NCI-H2171 treated with DMSO at 0.1 percent for 48 hours (cell line): Measurements from ENCODE around the gene LEF1.

Experiments used
- DNase-seq: peaks from one replicate; lab custom pipeline; 2025; lab: John Stamatoyannopoulos, UW

LEF1 gene

DNA sequence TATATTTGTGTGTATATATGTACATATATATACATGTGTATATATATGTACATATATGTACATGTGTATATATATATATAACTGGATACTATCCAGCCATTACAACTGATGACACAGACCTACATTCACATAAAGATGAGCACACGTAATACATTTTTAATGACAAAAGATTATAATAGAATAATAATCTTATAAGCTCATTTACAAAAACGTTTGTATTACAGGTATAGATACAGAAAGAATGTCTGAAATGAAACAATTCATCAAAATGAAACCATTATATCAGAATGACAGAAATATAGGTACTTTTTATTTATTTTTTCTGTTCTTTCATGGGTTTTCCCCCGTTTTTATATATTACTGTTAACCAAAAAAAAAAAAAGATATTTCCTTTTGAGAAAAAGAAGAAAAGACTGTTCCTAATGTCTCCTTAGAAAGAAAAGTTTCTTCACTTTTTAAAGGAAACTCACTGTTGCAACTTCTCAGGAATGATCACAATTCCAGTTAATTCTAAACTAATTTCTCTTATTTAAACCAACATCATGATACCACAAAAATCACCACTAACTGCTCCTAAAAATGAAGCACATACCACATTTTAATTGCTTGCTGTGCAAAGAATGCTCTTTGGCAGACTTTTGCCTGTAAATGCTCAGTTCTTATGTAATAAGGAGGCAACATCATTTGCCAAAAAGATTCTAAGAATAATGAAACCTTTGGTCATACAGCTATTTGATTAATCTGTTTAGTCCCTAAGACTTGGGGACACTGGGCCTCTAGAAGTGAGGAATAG, 18.9 kb downstream of the LEF1 start:
- DNase-seq, result no peak

DNA sequence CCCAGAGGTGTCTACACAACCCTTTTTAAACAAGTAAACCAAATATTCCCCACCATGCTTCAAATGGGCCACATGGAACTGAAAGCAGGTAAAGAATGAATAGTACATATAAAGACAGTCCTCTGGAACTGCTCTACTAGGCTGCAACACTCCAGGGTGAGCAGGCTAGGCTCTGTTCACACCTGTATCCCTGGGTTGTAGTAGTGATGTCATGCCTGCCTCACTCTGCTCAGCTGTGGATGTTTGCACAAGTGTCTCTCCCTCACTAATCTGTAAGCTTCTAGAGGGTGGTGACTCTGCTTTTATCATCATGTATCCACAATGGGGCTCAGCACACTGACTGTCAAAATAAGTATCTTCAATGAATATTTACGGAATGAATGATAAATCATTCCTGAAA, 20.4 kb downstream of the LEF1 start:
- DNase-seq, result no peak

DNA sequence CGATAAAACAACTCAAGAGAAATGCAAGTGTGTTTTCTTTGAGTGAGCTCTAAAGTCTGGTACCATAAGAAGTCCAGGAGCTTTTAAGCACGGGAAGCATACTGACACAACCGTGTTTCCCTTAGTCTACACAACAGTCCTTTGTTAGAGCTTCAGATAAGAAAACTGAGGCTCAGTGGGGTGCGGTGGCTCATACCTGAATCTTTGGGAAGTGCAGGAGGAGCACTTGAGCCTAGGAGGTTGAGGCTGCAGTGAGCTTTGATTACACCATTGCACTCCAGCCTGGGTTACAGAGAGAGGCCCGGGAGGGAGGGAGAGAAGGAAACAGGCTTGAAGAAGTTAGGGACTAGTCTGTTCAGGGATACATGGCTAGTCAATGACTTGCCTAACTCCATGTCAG, 21.9 kb downstream of the LEF1 start:
- DNase-seq, result no peak

DNA sequence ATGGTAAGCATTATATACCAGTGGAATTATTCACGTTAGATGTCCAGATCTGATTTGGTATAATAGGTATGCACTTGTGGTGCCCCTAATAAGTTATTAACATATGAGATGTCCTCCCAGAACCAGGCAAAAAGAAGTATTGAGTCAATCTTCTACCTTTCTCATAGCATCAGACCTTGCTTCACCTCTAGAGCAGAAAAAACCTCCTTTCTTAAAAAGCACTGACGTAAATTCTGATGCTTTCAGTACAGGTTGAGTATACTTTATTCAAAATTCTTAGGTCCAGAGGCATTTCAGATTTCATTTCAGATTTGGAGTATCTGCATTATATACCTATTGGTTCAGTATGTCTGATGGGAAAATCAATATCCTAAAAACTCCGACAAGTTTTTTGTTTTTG, 22.4 kb downstream of the LEF1 start:
- no peak for DNase-seq

DNA sequence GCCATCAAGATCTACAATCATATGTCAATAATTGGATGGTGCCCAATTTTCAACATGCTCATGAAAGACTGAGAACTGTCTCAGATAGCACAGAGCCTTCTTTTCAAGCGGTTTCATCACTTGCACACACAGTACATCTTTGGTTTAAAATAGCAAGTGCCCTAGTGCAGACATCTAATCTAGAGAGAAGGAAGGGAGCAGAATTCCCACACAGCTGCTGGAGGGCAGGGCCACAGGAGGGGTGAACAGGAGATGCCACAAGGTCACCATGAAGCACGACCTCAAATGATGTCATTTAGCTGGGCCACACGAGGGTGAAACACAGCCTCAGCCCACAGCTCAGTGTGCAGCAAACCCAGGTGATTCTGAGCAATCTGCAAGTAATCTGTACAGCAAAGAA, 24.3 kb downstream of the LEF1 start:
- no peak for DNase-seq

DNA sequence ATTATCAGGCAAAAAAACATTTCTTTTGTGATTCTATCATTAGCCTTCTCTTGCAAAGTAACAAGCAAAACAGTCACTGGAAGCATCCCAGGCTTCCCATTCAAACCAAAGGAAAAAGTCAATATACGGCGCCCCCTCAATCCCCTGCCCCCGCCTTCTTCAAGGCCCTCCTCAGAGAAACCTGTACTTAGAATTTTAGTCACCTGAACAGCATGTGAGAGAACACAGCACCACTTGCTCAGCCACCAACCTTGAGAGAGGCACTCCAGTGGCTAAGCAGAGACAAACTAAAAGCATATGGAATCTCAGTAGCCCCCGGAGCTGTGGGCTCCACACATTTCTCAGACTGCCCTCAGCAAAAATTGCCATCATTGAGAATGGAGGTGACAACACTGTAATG, 25.2 kb downstream of the LEF1 start:
- no peak for DNase-seq

DNA sequence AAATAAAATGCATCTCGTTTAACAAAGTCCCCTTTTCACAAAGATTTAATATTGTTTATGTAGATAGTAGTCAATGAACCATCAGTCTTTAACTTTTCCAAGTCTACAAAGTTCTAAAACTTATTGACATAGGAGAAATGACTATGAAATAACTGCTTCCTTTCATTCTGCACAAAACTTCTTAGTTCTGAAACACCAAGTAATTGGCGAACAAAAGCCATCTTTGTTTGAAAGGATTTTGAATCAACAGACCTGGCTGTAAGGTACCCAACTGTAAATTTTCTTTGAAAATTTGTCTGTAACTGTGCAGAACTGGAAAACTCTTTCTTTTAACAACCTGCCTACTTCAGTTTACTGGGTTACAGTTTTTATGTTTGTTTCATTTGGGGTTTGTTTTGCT, 25.9 kb downstream of the LEF1 start:
- no peak for DNase-seq

DNA sequence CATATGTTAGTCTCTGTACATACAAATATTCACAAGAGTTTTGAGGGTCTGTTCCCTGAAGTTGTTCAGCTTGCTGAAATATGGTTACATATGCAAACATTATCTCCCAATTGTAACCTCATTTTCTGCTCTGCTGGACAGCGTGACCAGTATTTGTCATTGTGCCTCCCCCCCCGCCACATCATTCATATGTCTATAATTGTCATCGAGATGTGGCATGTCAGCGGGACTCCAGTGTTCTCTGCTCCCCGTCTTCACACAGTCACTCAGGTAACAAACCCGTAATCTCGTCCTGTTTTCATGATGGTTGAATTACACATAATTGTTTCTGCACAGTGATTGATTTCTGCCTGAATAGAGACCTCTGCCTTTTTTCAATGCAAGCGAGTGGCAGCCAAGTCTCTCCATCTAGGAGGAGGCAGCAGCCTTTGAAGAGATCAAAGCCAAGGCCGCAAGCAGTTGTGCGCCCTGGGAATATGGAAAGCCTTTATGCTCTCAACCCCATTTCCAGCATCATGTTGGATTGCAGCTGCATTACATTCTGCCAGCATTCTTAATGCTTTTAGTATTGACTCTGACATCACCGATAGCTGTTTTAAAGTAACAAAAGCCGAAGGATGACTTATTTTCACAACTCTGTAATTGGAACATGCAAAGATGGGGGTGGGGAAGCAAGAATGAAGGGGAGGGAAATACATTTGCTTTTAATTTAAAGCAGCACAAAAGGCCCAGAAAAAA, 27.4 kb downstream of the LEF1 start:
- no peak for DNase-seq

DNA sequence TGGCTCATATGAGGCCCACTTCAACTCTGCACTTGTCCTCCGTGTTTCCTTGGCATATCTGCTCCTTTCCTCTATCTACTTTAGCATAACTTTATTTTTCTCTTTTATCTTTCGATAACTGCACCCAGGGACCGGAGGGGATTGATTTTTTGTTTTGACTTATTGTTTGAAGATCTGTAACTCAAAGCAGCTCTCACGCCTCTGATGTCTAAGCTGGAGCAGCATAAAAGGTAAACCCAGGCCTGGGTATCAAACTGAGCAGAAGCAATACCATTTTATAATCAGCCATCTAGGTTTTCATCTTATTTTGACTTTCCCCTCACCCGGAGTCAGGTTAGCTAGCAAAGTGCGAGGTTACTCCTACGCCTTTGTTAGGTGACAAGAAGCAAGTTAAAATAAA, 28.4 kb downstream of the LEF1 start:
- DNase-seq, result no peak

DNA sequence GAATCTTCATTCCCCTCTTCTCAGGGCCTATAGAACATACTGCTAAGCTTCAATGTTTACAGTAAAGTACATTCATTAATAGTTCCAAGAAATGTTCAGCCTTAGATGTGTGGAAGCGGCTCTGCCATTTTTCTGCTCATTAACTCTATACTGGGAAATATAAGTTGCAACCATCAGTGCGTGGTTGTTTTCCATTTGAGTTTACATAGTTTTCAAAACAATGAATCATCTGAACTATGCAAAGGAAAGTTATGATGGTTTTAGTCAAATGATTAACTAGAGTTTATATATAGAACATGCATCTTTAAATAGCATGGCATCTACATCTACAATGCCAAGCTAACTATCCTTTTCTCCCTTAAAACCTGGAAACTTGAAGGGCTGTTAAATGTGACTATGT, 29.6 kb downstream of the LEF1 start:
- no peak for DNase-seq

DNA sequence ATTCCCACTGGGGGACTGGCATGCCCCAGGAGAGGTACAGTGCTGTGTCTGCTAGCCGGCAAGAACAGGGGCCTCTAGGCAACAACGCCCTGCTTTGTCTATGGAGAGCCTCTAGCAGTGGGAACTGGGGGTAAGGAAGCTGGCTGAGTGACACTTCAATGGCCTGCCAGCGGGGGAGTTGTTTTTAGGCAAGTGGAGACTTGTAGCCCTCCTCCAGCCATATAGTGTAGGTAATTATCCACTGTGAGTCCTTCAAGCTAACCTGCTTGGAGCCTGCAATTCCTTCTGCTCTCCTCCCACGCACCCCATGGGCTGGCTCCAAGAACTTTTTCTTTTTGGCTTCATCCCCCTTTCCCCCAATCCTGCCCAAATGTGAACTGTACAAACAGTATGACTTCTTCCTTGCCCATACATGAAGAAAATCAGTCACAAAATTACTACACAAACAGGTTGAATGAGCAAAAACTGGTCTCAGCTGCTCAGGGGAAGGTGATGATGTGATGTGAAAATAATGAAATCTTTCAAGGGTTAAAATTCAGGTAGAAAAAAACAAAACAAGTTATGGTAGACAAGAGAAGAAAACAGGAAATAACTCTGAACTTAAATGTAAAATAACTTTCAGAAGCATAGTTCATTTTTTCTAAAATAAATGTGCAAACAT, 33.1 kb downstream of the LEF1 start:
- DNase-seq, result no peak

DNA sequence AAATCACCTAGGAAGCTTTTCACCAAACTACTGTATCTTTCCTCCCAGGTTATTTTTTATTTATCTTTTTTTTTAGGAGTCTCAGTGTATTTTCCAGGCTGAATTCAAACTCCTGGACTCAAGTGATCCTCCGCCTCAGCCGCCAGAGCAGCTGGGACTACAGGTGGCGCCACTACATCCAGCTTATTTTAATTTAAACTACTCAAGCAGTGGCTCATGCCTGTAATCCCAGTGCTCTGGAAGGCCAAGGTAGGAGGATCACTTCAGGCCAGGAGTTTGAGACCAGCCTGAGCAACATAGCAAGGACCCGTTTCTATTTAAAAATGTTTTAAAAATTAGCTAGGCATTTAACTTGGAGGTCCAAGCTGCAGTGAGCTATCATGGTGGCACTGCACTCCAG, 37.8 kb downstream of the LEF1 start:
- DNase-seq, result no peak

DNA sequence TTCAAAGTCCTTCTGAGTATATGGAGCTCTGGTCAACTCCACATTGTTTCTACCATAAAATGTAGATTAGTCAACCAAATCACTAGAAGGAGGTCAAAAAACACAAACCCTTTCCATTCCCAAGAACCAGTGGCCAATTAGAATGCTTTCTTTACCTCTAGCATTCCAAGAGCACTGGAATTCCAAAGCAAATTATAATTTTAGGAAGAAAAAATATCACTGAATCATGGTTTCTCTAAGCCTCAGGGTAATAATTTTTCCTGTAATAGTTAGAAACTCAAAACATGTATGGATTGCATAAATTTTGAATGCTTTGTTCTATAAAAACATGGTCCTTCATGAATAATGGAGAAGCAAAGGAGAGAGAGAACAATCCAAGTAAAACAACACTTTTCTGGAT, 39.5 kb downstream of the LEF1 start:
- DNase-seq, result no peak

DNA sequence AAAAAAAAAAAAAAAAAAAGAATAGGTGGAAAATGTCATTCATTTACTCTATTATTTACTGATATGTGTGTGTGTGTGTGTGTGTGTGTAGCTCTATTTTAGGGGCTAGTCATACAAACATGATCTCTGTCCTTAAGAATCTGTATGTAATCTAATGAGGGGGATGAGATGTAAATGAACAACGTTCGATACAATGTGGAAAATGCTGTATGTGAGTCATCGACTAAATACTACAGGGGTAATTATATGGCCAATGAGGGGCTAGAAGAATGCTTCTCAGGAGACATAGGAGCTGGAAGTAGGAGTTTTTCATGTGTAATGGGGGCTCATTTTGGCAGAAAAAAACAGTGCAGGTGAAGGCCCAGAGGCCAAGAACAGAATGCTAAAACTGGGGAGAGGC, 41.9 kb downstream of the LEF1 start:
- DNase-seq, result no peak

DNA sequence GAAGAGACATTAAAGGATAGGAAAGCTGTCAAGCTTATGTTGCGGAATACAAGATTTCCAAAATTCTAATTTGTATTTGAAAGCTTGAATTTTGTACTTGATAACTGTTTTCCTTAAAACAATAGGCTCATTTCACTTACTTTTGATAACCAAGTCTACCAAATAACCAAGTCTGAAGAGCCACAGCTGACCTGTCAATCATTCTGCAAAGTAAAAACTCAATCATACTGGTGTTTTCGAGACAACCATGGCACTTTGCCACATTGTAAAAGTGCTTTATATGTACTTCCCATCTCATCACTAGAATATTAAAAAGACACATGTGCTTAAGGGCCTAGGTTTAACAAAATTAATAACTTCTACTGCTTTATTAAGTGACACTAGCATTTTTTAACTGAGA, 47.9 kb downstream of the LEF1 start:
- DNase-seq, result no peak

DNA sequence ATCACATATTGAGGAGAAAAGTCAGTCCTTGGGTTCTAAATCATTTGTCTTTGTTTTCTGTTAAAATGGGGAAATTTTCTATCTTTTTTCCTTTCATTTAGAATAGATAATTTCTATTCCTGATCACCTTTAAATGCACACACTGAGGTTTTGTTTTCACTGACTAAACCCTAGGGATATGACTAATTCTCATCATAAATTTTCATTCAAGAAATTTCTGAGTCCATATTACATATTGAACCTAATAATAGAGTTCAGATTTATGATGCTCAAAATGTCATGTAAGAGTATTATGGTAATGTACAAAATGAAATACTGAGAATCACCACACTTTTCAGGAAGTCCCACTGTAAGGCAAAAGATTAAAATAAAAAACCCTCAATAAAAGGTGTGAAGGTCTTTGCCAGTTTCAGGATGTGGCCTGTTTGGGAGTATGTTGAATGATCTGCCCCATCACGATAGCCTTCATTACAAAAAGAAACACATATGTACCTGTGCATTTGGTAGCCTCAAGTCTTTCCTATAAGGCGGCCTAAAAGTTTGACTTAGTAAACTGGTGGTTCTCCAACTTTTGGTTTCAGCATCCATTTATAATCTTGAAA, 49.4 kb downstream of the LEF1 start:
- no peak for DNase-seq

DNA sequence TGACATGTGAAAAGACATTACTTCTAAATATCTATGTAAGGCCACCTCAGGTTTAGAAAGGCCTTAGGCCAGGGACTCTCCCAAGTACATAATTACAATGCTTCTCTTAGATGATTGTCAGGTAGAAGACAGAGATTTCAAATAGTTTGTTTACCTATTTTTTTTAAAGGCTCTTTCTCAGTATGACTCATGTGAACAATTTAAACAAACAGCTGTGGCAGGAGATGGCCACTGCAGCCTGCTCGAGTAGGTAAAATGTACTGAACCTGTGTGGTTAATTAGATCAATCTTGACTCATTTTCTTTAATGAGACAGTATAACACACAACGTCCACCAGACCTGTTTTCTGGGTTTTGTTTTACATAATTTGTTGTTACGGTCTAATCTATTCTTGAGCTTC, 50.2 kb downstream of the LEF1 start:
- no peak for DNase-seq

DNA sequence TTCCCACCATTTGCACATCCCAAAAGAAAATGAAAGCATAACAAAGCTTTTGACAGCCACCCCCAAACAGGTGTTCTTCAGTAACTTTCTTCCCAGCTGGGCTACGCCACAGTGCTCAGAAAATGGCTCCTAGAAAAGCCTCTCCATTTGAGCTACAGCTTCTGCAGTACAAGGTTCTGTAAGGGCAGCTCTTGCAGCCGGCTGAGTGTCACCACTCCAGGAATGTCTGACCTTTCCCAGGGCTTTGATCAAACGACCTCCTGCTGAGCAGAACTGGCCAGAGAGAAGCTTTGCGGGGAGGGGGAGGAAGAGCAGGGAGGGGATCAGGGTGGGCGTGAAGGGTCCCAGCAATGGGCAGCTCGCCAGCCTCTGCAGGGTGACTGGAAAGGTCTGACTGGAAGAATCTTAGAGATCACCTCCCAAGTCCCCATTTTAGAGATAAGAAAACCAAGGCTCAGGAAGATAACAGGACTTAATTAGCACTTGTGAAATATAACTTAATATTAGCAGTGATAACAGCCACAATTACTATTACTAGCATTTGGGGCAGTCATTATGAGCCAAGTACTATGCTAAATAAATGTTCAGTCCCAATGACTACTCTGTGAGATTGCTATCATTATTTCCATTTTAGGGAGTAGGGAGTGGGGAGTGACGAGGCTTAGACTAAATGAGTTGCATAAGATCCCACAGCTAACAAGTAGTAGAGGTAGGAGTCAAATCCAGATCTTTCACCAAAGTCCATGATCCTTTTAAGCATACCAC, 51.1 kb downstream of the LEF1 start:
- no peak for DNase-seq

DNA sequence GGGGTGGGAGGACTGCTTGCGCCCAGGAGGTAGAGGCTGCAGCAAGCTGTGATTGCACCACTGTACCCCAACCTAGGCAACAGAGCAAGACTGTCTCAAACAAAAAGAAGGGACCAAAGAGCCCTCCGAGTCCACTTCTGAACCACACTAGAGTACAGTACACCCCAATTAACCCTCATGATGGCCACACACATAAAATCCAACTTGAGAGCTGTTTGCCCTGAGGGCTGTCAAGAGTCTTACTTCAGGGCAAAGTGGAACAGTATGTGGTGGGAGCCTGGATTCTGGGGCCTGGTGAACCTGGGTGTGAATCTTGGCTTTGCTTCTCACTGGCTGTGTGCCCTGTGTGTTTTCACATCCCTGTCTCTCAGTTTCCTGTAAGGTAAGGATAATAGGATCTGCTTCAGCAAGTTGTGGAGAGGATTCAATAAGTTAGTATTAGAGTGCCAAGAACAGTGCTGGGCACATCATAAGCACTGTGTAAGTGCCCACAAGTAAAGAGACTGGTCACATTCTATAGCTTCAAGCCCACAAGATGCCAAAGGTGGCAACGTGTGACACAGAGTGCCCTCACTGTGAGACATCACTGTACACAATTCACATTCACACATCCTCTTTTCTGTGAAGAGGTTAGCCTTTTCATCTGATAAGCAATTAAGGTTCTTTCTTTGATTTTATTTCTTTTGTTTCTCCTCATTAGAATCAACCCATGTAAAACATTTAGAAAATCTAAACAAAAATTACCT, 52.1 kb downstream of the LEF1 start:
- DNase-seq, result no peak

DNA sequence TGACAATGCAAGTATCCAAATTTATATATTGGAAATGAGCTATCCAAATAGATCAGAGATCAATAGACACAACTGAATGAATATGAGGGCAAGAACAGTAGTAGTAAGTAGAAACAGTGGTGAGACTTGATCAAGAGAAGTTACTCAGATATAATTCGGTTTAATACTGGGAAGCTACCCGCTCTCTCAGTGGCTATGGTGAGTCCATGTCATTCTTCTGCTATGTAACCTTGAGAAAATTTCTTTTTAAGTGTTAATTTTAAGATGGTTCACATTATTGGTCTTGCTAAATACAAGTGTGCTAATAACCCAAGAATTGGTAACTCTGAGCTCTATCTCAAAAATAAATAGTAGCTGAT, 53.6 kb downstream of the LEF1 start:
- no peak for DNase-seq

DNA sequence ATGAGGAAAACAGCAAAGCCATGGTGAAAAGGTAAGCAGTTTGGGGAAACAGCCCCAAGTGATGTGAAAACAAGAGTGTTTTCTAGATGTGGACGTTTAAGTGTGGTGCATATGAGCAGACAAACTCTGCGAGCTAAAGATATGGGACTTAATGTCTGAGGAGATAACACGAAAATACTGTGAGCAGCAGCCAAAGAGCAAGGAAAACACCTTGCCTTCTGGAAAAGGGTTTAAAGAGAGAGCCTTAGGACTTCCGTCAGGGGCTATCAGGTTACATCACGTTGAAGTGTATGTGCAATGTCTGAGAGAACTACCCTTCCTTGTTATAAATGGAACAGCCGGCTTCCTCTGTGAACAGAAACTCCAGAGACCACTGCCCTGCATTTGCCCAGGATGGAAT, 54.2 kb downstream of the LEF1 start:
- no peak for DNase-seq

DNA sequence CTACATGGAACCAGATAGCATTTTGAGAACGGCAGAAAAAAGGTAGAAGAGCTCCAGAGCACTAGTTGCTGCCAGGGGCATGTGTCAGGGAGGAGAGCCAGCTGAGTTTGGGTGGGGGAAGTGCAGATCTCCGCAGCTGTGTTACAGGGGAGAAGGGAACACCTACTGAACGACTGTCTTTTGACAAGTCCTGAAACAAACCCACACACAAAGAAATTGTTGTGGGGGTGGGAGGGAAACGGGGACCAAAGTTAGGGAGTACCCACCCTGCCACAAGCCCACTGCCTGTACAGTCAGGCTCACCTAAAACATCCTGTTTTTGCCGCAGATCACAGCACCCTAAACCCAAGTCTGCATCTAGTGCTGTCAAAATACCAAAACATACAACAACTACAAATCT, 55.5 kb downstream of the LEF1 start:
- DNase-seq, result no peak
